H7 (cell line): ENCODE results near the gene B2M. TPM values are rescaled to one million over a fixed set of nuclear protein-coding genes. Genes with fewer than 3 reads are reported as not detected.
"Not testable (repeated sequence)": the region's sequence is repeated elsewhere in the genome, so short reads cannot be mapped to it uniquely, and the experiment has no call there.

Experiments
- DNase-seq: peaks from one replicate; pipeline ENCODE4 v3.0.0; 2012
- H3K27me3 ChIP-seq: 2 replicates; pipeline ENCODE4 v1.6.0; 2011; ENCODE audit warnings: mild to moderate bottlenecking, low read length; ENCODE audit not compliant: control insufficient read depth, insufficient read depth
- H3K36me3 ChIP-seq: replicated peaks from 2 replicates; pipeline ENCODE4 v1.5.1; 2011; ENCODE audit warnings: low read length; ENCODE audit not compliant: control insufficient read depth, insufficient read depth
- H3K4me3 ChIP-seq: 2 replicates; pipeline ENCODE4 v1.5.1; 2011; ENCODE audit warnings: low read depth, mild to moderate bottlenecking, control low read depth, low read length, moderate library complexity; ENCODE audit not compliant: insufficient read depth
- total RNA-seq: library from RNA; depleted of rRNA; stranded (reverse); fragments of >200 nt; shearing (Covaris generic); gene quantifications from 2 replicates; pipeline ENCODE4 v1.2.3, GENCODE V29; 2014

The B2M gene
- total RNA-seq, 1 experiment from 2014 or later, result 194 TPM

- Histone ChIP-seq H3K27me3 (no peaks in the 10 kb centered on the region), H3K36me3 (no peaks in the 10 kb centered on the region), H3K4me3 (no peak overlapping the region)
- DNase-seq, result peak; percentile 8
Observed at GRCh38 chr15:44726568-44727484, 15.5 kb downstream of the B2M start.

- no peak for DNase-seq
- Histone ChIP-seq H3K36me3 (no peaks in the 10 kb centered on the region), H3K27me3 (no peaks in the 10 kb centered on the region), H3K4me3 (no peak overlapping the region)
Observed at GRCh38 chr15:44727485-44728231, 16.3 kb downstream of the B2M start.

- DNase-seq, H3K36me3 ChIP-seq, H3K27me3 ChIP-seq: not testable (repeated sequence)
- peak overlapping the region; percentile 75 for H3K4me3 ChIP-seq
Observed at GRCh38 chr15:44728232-44728575, 16.9 kb downstream of the B2M start.

GRCh38 chr15:44728576-44729407 is 17.5 kb downstream of the B2M start:
- no peaks in the 10 kb centered on the region for H3K36me3 ChIP-seq
- DNase-seq, result peak; percentile 86
- peak overlapping the region; percentile 75 for H3K4me3 ChIP-seq
- H3K27me3 ChIP-seq, result no peaks in the 10 kb centered on the region

GRCh38 chr15:44729408-44730127 is 18.3 kb downstream of the B2M start:
- H3K36me3 ChIP-seq, result no peaks in the 10 kb centered on the region
- DNase-seq, result peak; percentile 48
- no peaks in the 10 kb centered on the region for H3K27me3 ChIP-seq
- H3K4me3 ChIP-seq, result peak overlapping the region; percentile 75

- H3K4me3 ChIP-seq, result no peak overlapping the region
- no peaks in the 10 kb centered on the region for H3K27me3 ChIP-seq
- no peak for DNase-seq
- H3K36me3 ChIP-seq, result no peaks in the 10 kb centered on the region
Observed at GRCh38 chr15:44734839-44735481, 23.6 kb downstream of the B2M start.

GRCh38 chr15:44735482-44736180 is 24.3 kb downstream of the B2M start:
- H3K36me3 ChIP-seq, result no peaks in the 10 kb centered on the region
- no peaks in the 10 kb centered on the region for H3K27me3 ChIP-seq
- no peak overlapping the region for H3K4me3 ChIP-seq
- DNase-seq, result no peak

- no peaks in the 10 kb centered on the region for H3K27me3 ChIP-seq
- H3K4me3 ChIP-seq, result no peak within 1 kb of the TSS
- H3K36me3 ChIP-seq, result no peaks in the 10 kb centered on the region
- peak; percentile 13 for DNase-seq
Observed at GRCh38 chr15:44736181-44736765, 25.0 kb downstream of the B2M start, which contains the start of gene TRIM69. Gene TRIM69 (plus strand): TSS chr15:44736528. CDS start chr15:44736705, 177 bp downstream.

GRCh38 chr15:44738340-44738984 is 27.1 kb downstream of the B2M start:
- no peaks in the 10 kb centered on the region for H3K36me3 ChIP-seq
- peak; percentile 45 for DNase-seq
- no peak overlapping the region for H3K4me3 ChIP-seq
- no peaks in the 10 kb centered on the region for H3K27me3 ChIP-seq

- H3K36me3 ChIP-seq, H3K27me3 ChIP-seq, DNase-seq, H3K4me3 ChIP-seq: not testable (repeated sequence)
Observed at GRCh38 chr15:44739222-44739847, 28.0 kb downstream of the B2M start.

GRCh38 chr15:44743454-44743853 is 32.1 kb downstream of the B2M start:
- not testable (repeated sequence) for DNase-seq, H3K4me3 ChIP-seq, H3K27me3 ChIP-seq, H3K36me3 ChIP-seq

- Histone ChIP-seq H3K36me3 (no peaks in the 10 kb centered on the region), H3K4me3 (no peak overlapping the region), H3K27me3 (no peaks in the 10 kb centered on the region; the same call in 1 of the 2 replicates)
- DNase-seq, result no peak
Observed at GRCh38 chr15:44753345-44753744, 42.0 kb downstream of the B2M start.
